HG02938 (cell line): ENCODE results near the gene LIMK1.
A peak's percentile ranks its signal among the peaks of the same experiment; 100 is the strongest.

ENCODE experiments used
- ATAC-seq: cut with Tn5 transposase; IDR thresholded peaks from one replicate; pipeline ENCODE4 v1.9.1; 2021; ENCODE audit warnings: mild to moderate bottlenecking, moderate library complexity; ENCODE audit not compliant: unreplicated experiment

The LIMK1 gene

DNA sequence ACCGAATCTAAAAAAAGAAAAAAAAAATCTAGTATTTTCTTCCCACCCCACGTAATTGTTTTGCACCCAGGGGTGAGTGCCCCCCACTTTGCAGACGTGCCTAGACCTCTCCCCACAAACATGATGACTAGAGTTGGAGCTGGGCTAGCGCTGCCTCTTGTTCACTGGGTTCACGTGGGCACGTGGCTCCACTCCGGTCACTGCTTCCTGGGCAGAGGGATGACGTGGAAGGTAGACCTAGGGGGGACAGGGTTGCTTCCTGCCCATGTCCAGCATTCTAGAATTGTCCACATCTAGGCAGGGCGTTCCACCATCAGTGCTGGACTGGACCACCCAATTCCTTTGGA lies 861 bp upstream of the LIMK1 start:
- no peak for ATAC-seq

GRCh38 chr7:74083928-74084721 lies 521 bp downstream of the LIMK1 start:
- ATAC-seq, result peak; percentile 40

DNA sequence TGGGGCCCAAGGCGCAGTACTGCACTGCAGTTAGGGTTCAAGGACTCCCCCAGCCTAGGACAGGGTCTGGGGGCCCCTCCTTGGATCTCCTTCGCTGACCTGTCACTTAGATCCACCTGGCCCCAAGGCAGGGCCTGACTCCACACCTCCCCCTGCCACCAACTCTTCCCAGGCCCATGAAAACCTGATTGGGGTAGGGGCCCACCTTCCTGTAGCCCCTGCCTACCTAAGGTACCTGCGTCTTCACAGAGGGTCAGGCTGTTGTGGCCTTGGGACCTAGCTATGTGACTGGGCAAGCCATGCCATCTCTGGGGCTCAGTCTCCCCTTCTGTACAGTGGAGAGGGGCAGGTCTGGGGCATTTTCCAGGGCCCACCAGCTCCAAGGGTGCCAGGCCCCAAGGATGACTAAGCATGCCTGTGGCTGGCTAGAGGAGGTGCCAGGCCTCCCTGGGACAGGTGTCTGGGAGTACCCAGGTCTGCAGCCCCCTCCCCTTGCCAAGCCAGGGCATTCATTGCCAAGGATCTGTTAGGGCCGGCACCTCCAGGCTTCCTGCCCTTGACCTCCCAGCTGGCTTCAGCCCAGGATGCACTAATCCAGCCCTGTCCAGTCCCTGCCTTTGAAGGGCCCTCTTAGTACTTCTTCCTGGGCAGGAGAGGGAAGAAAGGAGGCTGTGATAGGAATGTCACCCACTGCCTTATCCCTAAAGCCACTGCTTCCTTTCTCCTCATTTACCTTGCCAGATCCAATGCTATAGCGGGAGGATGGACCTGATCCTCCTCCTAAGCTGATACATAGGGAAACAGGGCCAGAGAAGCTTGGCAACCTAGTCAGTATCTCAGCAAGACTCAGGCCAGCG lies 1.3 kb downstream of the LIMK1 start:
- ATAC-seq, result no peak

- ATAC-seq, result no peak
These were observed 4.3 kb downstream of the LIMK1 start for GRCh38 chr7:74087791-74088453.

- no peak for ATAC-seq
These were observed 8.8 kb downstream of the LIMK1 start for GRCh38 chr7:74092321-74092963.

DNA sequence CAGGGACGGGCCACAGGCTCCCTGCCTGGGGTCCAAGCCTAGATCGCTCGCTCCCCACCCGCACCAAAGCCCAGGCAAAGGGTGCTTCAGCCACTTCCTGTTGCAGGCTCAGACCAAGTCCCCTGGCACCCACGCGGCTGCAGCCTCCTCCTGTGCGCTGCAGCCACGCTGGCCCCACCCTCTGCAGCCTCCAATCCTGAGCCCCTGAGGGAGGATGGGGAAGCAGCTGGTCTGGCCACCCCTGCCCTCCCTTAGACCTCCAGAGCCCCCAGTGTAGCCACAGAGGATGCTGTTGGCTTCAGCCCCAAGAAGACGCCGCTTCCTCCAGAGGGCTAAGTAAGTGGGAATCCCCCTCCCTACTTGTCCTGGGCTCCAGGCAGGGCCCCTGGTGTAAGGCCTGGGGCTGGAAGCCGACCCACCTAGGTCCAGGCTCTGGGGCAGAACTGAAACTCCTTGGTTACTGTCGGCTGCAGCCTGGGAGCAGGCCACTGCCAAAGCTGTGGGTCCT lies 9.4 kb downstream of the LIMK1 start:
- peak; percentile 47 for ATAC-seq

GRCh38 chr7:74093671-74094223 lies 10.1 kb downstream of the LIMK1 start:
- no peak for ATAC-seq

DNA sequence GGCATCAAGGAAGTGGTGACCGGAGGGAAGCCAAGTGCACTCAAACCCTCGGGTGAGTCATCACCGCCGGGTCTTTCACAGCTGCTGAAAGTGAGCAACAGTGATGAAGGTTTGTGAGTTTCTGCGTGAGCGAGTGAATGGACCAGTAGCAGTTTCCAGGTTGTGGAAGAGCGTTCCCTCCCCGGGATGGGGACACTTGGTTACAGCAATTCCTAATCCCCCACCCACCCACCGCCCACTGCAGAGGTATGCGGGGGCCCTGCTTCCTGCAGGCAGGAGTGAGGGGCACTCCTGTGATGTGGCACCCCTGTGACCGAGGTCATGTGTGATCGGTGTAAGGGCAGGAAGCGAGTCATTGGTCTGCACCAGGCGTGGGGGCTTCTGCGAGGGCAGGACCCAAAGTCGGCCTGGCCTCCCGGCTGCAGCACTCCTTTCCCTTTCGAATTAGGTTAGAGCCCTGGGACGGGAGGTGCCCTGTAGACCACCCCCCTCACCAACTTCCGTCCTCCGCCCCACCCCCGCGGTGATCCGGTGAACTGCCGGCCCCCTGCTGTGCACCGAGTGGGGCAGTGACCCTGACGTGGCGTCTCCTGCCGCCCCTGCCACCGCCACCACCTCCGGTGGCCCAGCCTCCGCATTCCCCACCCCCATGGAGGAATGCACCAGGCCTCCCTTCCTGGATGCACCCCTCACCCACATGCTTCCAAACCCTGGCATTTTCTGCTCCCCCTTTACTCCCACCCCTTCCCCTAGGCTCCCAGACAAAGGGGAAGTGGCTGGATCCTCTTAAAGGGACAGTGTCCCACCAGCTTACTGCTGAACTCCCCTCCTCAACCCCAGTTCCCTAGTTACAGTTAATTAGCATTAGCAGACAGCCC lies 10.9 kb downstream of the LIMK1 start:
- peak; percentile 61 for ATAC-seq

- ATAC-seq, result no peak
These were observed 11.5 kb downstream of the LIMK1 start for GRCh38 chr7:74095135-74095534.

DNA sequence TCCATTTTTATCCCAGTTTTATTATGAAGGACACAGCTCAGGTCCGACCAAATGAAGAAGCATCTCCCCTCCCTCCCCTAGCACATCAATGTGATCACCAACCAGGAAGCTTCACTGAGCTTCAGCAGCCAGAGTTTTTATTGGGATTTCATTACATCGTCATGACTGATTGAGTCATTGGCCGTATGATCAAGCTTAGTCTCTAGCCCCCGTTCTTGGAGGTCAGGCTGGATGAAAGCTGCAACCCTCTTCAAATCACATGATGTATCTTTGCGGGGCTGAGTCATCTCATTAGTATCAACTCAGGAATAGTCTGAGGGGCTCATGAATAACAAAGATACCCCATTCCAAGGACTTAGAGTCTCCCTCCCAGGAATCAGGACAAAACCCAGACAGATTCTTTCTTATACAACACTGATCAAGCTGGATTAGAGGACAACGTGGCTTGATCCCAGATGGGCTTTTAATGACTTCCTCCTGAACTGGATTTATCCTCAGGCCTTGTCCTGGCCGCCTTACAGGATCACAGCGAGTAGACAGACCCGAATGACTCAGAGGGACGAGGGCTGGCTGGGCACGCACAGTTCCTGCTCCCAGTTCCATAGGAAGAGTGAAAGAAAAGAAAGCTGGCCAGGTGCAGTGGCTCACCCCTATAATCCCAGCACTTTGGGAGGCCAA lies 14.5 kb downstream of the LIMK1 start:
- no peak for ATAC-seq

DNA sequence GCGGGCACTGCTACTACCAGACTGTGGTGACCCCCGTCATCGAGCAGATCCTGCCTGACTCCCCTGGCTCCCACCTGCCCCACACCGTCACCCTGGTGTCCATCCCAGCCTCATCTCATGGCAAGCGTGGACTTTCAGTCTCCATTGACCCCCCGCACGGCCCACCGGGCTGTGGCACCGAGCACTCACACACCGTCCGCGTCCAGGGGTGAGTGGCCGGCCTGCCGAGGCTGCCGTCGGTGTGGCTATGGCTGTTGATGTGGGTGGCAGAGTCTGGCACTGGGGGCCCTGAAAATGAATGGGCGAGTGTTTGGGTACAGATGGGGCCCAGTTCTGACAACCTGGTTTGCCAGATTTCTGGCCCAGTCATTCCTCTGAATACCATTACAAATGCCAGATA lies 15.4 kb downstream of the LIMK1 start:
- no peak for ATAC-seq

DNA sequence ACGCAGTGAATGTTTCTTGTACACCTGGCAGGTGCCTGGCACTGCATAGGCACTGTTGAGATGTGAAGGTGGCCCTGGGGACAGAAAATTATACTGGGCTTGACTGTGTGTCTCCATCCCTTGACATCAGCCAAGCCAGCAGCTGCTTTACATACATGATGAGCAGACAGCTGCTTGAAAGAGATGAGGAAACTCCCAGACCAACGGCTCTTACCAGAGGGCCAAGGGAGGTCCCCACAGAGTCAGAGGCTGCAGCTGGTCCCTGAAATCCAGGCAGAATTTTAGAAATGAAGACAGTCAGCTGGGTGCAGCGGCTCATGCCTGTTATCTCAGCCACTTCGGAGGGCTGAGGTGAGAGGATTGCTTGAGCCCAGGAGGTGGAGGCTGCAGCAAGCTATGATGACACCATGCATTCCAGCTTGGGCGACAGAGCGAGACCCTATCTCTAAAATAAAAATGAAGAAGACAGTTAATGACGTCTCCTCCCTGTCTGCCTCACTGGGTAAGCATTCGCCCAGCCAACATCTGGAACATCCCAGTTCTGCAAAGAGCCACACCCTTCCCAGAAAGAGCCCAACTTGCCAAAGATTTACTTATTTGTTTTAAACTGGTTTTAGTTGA lies 17.6 kb downstream of the LIMK1 start:
- peak; percentile 86 for ATAC-seq

DNA sequence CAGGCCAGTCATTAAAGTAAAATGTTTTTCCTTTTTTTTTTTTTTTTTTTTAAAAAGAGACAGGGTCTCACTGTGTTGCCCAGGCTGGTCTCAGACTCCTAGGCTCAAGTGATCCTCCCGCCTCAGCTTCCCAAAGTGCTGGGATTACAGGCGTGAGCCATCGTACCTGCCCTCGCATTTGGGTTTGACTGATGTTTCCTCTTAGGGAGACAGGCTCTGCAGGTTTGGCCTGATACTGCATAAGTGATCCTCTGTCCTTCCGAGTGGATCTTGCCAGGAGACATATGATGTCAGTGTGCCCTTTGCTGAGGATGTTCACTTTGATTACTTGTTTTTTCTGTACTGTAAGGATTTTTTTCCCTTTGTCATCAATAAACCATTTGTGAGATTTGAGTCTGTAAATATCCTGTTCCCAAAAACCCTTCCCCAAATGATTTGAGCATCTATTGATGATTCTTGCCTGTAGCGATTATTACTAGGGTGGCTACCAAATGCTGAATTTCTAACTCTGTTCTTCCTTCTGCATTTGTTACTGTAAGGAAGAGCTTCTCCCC lies 19.7 kb downstream of the LIMK1 start:
- no peak for ATAC-seq

GRCh38 chr7:74104702-74105101 lies 21.1 kb downstream of the LIMK1 start:
- ATAC-seq, result no peak

GRCh38 chr7:74105992-74106391 lies 22.4 kb downstream of the LIMK1 start:
- no peak for ATAC-seq

DNA sequence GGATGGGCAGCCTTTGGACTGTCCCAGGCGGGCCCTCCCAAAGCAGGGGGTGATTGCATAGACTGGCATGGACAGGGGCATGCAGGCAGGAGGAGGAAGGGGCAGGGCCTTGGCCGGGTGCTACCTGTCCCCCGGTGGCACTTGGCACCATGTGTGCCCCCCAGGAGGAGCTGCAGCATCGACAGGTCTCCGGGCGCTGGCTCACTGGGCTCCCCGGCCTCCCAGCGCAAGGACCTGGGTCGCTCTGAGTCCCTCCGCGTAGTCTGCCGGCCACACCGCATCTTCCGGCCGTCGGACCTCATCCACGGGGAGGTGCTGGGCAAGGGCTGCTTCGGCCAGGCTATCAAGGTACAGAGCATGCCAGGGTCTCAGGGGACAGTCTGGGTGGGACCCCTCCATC lies 23.2 kb downstream of the LIMK1 start:
- no peak for ATAC-seq

DNA sequence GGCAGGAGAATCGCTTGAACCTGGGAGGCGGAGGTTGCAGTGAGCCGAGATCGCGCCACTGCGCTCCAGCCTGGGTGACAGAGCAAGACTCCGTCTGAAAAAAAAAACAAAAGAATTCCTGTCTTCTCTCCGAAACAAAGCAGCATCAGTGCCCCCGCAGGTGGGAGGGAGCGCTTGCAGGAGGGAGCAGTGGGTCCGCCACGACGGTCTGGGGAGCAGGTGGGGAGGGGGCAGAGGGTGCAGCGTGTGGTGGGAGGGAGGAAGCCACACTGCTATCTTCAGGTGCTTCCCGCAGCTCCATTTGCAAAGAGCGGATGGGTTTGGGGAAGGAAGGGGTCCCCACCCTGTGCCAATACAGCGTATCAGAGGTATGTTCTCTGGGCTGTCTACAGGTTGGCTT lies 31.7 kb downstream of the LIMK1 start:
- no peak for ATAC-seq

DNA sequence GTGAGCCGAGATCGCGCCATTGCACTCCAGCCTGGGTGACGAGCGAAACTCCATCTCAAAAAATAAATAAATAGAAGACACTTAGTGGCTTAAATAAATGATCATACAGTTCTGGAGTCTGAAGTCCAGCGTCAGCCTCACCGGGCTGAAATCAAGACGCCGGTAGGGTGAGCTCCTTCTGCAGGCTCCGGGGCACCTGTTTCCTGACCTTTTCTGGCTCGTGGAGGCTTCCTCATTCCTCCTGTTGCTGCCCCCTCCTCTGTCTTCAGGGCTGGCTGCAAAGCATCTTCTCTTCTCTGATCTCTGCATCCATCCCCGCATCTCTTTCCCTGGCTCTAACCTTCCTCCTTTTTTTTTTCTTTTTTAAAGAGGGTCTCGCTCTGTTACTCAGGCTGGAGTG lies 32.8 kb downstream of the LIMK1 start:
- ATAC-seq, result no peak
